Neural crest cell (in vitro differentiated cells): ENCODE data around the gene EPHA6. TPM values are rescaled to one million over a fixed set of nuclear protein-coding genes. Genes with fewer than 3 reads are reported as not detected.

ENCODE experiments used
- DNase-seq: peaks from one replicate; pipeline ENCODE4 v3.0.0; 2021; ENCODE audit warnings: low read depth, mixed read lengths, low spot score
- H3K27ac Mint-ChIP-seq: one replicate; pipeline ENCODE4 v1.8.0; 2021; ENCODE audit warnings: mild to moderate bottlenecking, mixed read lengths; ENCODE audit not compliant: unreplicated experiment
- H3K27me3 Mint-ChIP-seq: 2 replicates; pipeline ENCODE4 v1.8.0; 2021; ENCODE audit warnings: low read depth, mild to moderate bottlenecking, mixed read lengths
- H3K36me3 Mint-ChIP-seq: 2 replicates; pipeline ENCODE4 v1.8.0; 2021; ENCODE audit warnings: low read depth, mild to moderate bottlenecking, mixed read lengths
- H3K4me1 Mint-ChIP-seq: 2 replicates; pipeline ENCODE4 v1.8.0; 2021; ENCODE audit warnings: mixed read lengths
- H3K4me3 Mint-ChIP-seq: one replicate; pipeline ENCODE4 v1.8.0; 2021; ENCODE audit warnings: mild to moderate bottlenecking, mixed read lengths
- H3K9me3 Mint-ChIP-seq: 2 replicates; pipeline ENCODE4 v1.8.0; 2021; ENCODE audit warnings: mixed read lengths
- total RNA-seq: library from RNA; stranded (reverse); gene quantifications from 2 replicates; pipeline ENCODE4 v1.2.1, GENCODE V29; 2021
- TF ChIP-seq, protein P1 (sequence below): fragments of 200-600 bp; sonication (generic); conservative IDR thresholded peaks from 2 replicates; pipeline ENCODE4 v1.5.0; 2021; ENCODE audit warnings: antibody characterized with exemption, mild to moderate bottlenecking

EPHA6 gene
- total RNA-seq, 1 donor from 2014 or later: 0.96 TPM

DNA sequence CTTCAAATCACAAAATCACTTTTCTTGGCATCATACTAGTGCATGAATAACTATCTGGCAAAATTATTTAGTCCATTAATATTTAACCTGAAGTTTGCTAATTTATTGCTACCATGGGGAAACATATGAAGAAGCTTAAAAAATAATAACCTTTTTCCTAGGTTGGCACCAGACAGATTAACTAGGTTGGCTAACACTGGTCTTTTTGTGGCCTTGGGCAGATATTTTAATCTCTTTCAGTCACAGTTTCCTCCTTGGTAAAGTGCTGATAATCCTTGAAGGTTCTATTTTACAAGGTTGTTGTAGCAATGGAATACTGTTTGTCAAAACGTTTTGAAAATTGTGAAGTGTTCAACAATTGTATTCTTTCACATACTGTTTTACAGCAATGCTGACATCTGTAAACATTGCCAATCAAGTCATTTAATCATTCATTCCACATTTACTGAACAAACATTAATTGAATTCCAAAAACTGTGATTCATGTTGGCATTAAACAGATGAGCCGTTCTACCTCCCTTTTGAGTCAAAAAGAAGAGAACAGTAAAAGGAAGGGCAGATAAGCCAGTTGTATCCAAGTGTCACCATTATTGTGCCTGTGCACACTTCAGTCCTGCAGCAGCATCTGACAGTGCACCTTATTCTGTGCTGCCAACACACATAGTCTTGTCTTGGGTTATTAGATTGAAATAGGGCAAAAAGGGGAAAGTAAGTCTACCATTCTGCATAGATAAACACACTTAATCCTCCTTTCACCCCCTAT lies 21.9 kb downstream of the EPHA6 start:
- Mint-ChIP-seq H3K9me3 (peaks cover 5% of the 10 kb centered on the region), H3K4me3 (no peak overlapping the region), H3K27ac (no peak overlapping the region), H3K36me3 (no peaks in the 10 kb centered on the region), H3K27me3 (no peaks in the 10 kb centered on the region), H3K4me1 (no peaks in the 10 kb centered on the region)
- DNase-seq: no peak
- TF ChIP-seq, protein P1, sequence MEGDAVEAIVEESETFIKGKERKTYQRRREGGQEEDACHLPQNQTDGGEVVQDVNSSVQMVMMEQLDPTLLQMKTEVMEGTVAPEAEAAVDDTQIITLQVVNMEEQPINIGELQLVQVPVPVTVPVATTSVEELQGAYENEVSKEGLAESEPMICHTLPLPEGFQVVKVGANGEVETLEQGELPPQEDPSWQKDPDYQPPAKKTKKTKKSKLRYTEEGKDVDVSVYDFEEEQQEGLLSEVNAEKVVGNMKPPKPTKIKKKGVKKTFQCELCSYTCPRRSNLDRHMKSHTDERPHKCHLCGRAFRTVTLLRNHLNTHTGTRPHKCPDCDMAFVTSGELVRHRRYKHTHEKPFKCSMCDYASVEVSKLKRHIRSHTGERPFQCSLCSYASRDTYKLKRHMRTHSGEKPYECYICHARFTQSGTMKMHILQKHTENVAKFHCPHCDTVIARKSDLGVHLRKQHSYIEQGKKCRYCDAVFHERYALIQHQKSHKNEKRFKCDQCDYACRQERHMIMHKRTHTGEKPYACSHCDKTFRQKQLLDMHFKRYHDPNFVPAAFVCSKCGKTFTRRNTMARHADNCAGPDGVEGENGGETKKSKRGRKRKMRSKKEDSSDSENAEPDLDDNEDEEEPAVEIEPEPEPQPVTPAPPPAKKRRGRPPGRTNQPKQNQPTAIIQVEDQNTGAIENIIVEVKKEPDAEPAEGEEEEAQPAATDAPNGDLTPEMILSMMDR: no peak

DNA sequence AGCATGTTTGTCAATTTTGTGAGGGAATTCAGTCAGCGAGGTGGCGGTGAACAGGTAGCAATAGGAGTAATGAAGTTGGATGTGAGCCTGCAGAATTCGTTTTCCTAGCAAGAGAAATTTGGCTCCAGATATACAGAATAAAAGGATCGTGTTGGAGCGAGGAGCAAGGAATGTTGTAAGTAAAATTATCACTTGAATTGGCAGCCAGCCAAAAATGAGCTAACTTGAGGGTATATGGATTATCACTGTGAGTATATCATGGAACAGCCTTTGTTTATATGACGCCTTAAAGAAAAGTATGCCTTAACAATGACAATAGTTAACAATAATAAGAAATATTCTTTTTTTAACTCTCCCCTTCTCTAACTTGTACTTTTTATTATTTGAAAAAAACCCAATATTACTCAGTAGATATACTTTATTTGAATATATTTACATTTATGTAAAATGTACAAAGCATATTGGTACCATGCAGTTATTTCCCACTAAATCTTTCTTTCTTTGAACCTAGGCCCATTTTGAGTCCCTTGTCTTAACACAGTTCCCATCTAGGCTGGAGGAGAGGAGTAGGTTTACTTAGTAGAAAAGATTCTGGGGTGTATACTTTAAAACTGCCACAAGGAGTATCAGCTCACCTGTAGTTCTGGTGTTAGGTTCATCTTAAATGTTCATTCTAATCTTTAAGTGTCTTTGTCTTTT lies 29.3 kb downstream of the EPHA6 start:
- peaks cover 3% of the 10 kb centered on the region for H3K9me3 Mint-ChIP-seq
- no peaks in the 10 kb centered on the region for H3K36me3 Mint-ChIP-seq
- no peak overlapping the region for H3K4me3 Mint-ChIP-seq
- no peak for DNase-seq
- TF ChIP-seq, protein P1: no peak
- H3K27me3 Mint-ChIP-seq: no peaks in the 10 kb centered on the region
- H3K4me1 Mint-ChIP-seq: no peaks in the 10 kb centered on the region
- no peak overlapping the region for H3K27ac Mint-ChIP-seq

DNA sequence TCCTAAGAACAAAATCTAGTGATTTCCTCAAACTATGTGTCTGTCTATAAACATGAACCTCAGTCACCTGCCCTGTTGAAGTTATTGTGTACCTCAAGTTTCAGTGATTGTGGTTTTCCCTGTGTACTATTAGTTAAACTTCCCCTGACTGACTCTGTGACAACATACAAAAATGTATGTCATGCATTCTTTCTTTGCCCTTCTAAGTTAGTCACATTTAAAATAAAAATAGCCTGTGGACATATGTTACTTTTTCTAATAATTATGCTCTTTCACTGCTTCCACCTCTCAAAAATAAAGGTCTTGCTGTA lies 29.8 kb downstream of the EPHA6 start:
- no peaks in the 10 kb centered on the region for H3K36me3 Mint-ChIP-seq
- TF ChIP-seq, protein P1: no peak

DNA sequence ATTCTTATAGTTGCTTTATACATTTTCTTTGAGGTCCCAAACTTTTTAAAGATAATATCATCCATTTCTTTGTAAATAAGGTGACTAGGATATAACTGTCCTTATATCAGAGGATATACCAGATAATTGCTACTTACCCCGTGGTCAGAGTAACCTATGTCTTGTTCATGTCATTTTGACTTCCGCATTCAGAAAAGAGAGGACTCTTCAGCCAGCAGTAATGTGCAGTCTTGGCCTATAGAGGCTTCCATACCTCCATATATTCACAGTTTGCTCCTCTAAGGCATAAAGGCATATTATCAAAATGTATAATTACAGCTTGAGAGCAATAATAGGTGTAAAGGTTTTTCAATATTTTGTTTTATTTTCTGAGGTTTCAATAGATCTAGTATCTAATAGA lies 38.5 kb downstream of the EPHA6 start:
- no peak overlapping the region for H3K27ac Mint-ChIP-seq

More for the DNA sequence above, 29.8 kb downstream of the EPHA6 start:
- no peak for DNase-seq
- no peak overlapping the region for H3K4me3 Mint-ChIP-seq
- no peaks in the 10 kb centered on the region for H3K27me3 Mint-ChIP-seq
- peaks cover 3% of the 10 kb centered on the region for H3K9me3 Mint-ChIP-seq
- H3K4me1 Mint-ChIP-seq: no peaks in the 10 kb centered on the region
- H3K27ac Mint-ChIP-seq: no peak overlapping the region

DNA sequence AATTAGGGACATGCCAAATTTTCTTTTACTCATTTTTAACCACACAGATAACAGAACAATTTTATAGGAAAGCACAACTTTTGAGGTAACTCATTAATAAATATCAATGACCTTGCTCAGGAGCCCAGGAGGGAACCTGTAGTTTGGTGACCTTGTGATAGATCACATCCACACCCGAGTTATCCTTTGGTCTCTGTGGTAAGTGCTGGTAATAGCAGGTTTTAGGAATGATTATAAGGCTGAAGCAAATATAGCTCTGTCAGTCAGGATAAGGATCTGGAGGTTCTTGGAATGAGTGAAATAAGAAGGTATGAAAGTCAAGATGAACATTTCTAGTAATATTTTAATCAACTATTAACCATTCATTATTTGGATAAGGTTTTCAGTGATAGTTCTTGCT lies 46.5 kb downstream of the EPHA6 start:
- Mint-ChIP-seq H3K36me3 (no peaks in the 10 kb centered on the region), H3K4me1 (no peaks in the 10 kb centered on the region), H3K9me3 (no peaks in the 10 kb centered on the region), H3K27me3 (no peaks in the 10 kb centered on the region), H3K27ac (no peak overlapping the region), H3K4me3 (no peak overlapping the region)
- no peak for DNase-seq
- TF ChIP-seq, protein P1: no peak

More for the DNA sequence above, 38.5 kb downstream of the EPHA6 start:
- no peaks in the 10 kb centered on the region for H3K27me3 Mint-ChIP-seq
- TF ChIP-seq, protein P1: no peak
- no peaks in the 10 kb centered on the region for H3K36me3 Mint-ChIP-seq
- no peak overlapping the region for H3K4me3 Mint-ChIP-seq
- no peak for DNase-seq
- H3K4me1 Mint-ChIP-seq: no peaks in the 10 kb centered on the region
- no peaks in the 10 kb centered on the region for H3K9me3 Mint-ChIP-seq
